ENCODE measurements around the gene RNF208.

DNA sequence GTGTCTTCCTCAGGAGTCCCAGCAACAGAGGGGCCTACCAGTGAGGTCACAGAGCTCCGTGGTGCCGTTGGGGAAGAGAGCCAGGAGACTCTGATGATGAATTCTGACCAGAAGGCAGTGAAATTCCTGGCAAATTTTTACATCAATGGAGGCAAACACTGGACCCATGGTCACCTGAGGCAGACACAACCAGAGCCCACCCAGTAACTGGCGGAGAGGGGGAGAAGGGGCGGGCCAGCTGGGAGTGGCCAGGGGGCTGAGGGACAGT is 29.1 kb upstream of the RNF208 start, which contains the start of gene STPG3:
- TF ChIP-seq, protein P1, sequence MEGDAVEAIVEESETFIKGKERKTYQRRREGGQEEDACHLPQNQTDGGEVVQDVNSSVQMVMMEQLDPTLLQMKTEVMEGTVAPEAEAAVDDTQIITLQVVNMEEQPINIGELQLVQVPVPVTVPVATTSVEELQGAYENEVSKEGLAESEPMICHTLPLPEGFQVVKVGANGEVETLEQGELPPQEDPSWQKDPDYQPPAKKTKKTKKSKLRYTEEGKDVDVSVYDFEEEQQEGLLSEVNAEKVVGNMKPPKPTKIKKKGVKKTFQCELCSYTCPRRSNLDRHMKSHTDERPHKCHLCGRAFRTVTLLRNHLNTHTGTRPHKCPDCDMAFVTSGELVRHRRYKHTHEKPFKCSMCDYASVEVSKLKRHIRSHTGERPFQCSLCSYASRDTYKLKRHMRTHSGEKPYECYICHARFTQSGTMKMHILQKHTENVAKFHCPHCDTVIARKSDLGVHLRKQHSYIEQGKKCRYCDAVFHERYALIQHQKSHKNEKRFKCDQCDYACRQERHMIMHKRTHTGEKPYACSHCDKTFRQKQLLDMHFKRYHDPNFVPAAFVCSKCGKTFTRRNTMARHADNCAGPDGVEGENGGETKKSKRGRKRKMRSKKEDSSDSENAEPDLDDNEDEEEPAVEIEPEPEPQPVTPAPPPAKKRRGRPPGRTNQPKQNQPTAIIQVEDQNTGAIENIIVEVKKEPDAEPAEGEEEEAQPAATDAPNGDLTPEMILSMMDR (IDR thresholded peaks at IDR 0.05), result no peak
- TF ChIP-seq POLR2A (IDR thresholded peaks at IDR 0.05), result no peak
